Keratinocyte (primary cell): ENCODE data around the gene ETV3. TPM values are rescaled to one million over a fixed set of nuclear protein-coding genes. Genes with fewer than 3 reads are reported as not detected.

Source experiments
- DNase-seq: peaks from one replicate; pipeline ENCODE4 v3.0.0-alpha.2; 2011; ENCODE audit warnings: low read depth, missing footprints, low spot score
- FAIRE-seq: peaks from 2 replicates; lab custom pipeline; 2011; peaks lifted over from hg19 to GRCh38; lab: Jason Lieb, UNC
- H2AFZ ChIP-seq: 2 replicates; pipeline ENCODE4 v1.6.0; 2012; ENCODE audit warnings: low read length, control low read depth, inconsistent platforms; ENCODE audit not compliant: control insufficient read depth
- H3K27ac ChIP-seq: 2 replicates; pipeline ENCODE4 v1.5.1; 2011; ENCODE audit warnings: low read length; ENCODE audit not compliant: control insufficient read depth, insufficient read depth
- H3K27me3 ChIP-seq: 3 replicates; pipeline ENCODE4 v1.6.0; 2011; ENCODE audit warnings: low read length; ENCODE audit not compliant: control insufficient read depth, insufficient read depth; ENCODE audit errors: extremely low read depth
- H3K36me3 ChIP-seq, 2 experiments: 2 replicates in 1 of 2; 3 replicates in 1 of 2; pipeline ENCODE4 v1.5.1; 2011; ENCODE audit warnings: low read length in 2 of 2, mild to moderate bottlenecking in 1 of 2; ENCODE audit not compliant: control insufficient read depth in 2 of 2, insufficient read depth in 2 of 2; ENCODE audit errors: extremely low read depth in 1 of 2
- H3K4me1 ChIP-seq: 3 replicates; pipeline ENCODE4 v1.5.1; 2011; ENCODE audit warnings: low read length; ENCODE audit not compliant: control insufficient read depth, insufficient read depth; ENCODE audit errors: extremely low read depth
- H3K4me2 ChIP-seq: 3 replicates; pipeline ENCODE4 v1.6.0; 2011; ENCODE audit warnings: low read depth, low read length; ENCODE audit not compliant: control insufficient read depth, insufficient read depth; ENCODE audit errors: extremely low read depth
- H3K4me3 ChIP-seq, 3 experiments: fragments of 200-600 bp in 1 of 3; sonication (generic) in 1 of 3; 2 replicates in 2 of 3; 3 replicates in 1 of 3; pipeline ENCODE4 v1.5.1; 2011 to 2016; ENCODE audit warnings: low read length in 3 of 3, mild to moderate bottlenecking in 3 of 3, control low read depth in 2 of 3, inconsistent platforms in 1 of 3, low read depth in 1 of 3, mixed read lengths in 1 of 3, mixed run types in 1 of 3, moderate library complexity in 1 of 3; ENCODE audit not compliant: control insufficient read depth in 2 of 3, insufficient read depth in 2 of 3; ENCODE audit errors: extremely low read depth in 1 of 3
- H3K79me2 ChIP-seq: 2 replicates; pipeline ENCODE4 v1.6.0; 2012; ENCODE audit warnings: low read length; ENCODE audit not compliant: control insufficient read depth, insufficient read depth
- H3K9ac ChIP-seq: 3 replicates; pipeline ENCODE4 v1.6.0; 2011; ENCODE audit warnings: low read length; ENCODE audit not compliant: control insufficient read depth, insufficient read depth; ENCODE audit errors: extremely low read depth
- H3K9me1 ChIP-seq: 3 replicates; pipeline ENCODE4 v1.6.0; 2011; ENCODE audit warnings: low read length; ENCODE audit not compliant: control insufficient read depth, insufficient read depth; ENCODE audit errors: extremely low read depth
- H3K9me3 ChIP-seq: 2 replicates; pipeline ENCODE4 v1.5.1; 2012; ENCODE audit warnings: low read depth, low read length; ENCODE audit not compliant: control insufficient read depth
- H4K20me1 ChIP-seq: 3 replicates; pipeline ENCODE4 v1.6.0; 2011; ENCODE audit warnings: low read length; ENCODE audit not compliant: control insufficient read depth, insufficient read depth; ENCODE audit errors: extremely low read depth
- EZH2 ChIP-seq: IDR thresholded peaks from one replicate; pipeline ENCODE4 v1.6.1; 2012; ENCODE audit warnings: inconsistent platforms, mild to moderate bottlenecking, low read length, moderate library complexity
- dilution Hi-C: fragments of 300-500 bp; cut with MboI; formaldehyde crosslinking; loops from one replicate; pipeline ENCODE4 v1.7.0; 2020; ENCODE audit warnings: low sequenced_read_pairs; ENCODE audit not compliant: extremely low pct_ligation_motif_present
- polyA plus RNA-seq, 5 experiments: library from polyadenylated mRNA; depleted of rRNA in 3 of 5; stranded (reverse) in 3 of 5; stranded (forward) in 1 of 5; unstranded in 1 of 5; fragments of >200 nt; gene quantifications; 1 replicate in 1 of 5; 2 replicates in 3 of 5; 3 replicates in 1 of 5; pipeline versions ENCODE4 v1.2.1 to v1.2.3, GENCODE V29; 2011 to 2012; ENCODE audit warnings: missing spikeins in 2 of 5, low read depth in 1 of 5, low replicate concordance in 1 of 5
- TF ChIP-seq, protein P1 (sequence below), 3 experiments: IDR thresholded peaks in 1 of 3; conservative IDR thresholded peaks in 1 of 3; optimal IDR thresholded peaks in 1 of 3; 2 replicates in 2 of 3; 3 replicates in 1 of 3; pipeline versions ENCODE3 to v1.5.1; 2011; ENCODE audit warnings: low read length in 3 of 3, mild to moderate bottlenecking in 3 of 3, moderate library complexity in 2 of 3, control low read depth in 1 of 3, inconsistent platforms in 1 of 3; ENCODE audit not compliant: insufficient read depth in 2 of 3; ENCODE audit errors: extremely low read depth in 1 of 3

The ETV3 gene
- polyA plus RNA-seq, 1 donor (not counting 4 experiments of a cell fraction or from before 2014, with no cell fraction given) = 22.3 TPM

DNA sequence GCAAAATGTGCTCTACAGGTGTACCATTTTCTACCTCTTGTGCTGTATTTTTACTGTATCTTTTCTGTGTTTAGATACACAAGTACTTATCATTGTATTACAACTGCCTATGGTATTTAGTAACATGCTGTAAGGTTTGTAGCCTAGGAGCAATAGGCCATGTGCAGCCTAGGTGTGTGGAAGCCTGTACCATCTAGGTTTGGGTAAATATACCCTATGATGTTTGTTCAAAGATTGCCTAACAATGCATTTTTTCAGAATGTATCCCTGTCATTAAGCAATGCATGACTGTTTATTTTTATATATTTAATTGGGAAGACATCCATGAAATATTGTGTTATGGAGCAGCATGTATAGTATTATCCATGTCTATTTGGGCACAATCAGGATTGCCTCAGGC is 49.6 kb downstream of the ETV3 start:
- no peaks in the 10 kb centered on the region for H3K36me3 ChIP-seq
- H3K27ac ChIP-seq = no peak overlapping the region
- DNase-seq (no peak), FAIRE-seq (no peak)
- dilution Hi-C loops = no loop called here
- no peaks in the 10 kb centered on the region for H3K9me1 ChIP-seq
- no peak overlapping the region for H3K4me3 ChIP-seq
- no peaks in the 10 kb centered on the region for H4K20me1 ChIP-seq
- H3K9ac ChIP-seq = no peak overlapping the region
- no peak overlapping the region for H2AFZ ChIP-seq
- H3K4me1 ChIP-seq = peaks cover 3% of the 10 kb centered on the region
- H3K27me3 ChIP-seq = no peaks in the 10 kb centered on the region
- no peaks in the 10 kb centered on the region for H3K9me3 ChIP-seq
- no peak overlapping the region for H3K4me2 ChIP-seq
- TF ChIP-seq EZH2 = no peak
- no peaks in the 10 kb centered on the region for H3K79me2 ChIP-seq

DNA sequence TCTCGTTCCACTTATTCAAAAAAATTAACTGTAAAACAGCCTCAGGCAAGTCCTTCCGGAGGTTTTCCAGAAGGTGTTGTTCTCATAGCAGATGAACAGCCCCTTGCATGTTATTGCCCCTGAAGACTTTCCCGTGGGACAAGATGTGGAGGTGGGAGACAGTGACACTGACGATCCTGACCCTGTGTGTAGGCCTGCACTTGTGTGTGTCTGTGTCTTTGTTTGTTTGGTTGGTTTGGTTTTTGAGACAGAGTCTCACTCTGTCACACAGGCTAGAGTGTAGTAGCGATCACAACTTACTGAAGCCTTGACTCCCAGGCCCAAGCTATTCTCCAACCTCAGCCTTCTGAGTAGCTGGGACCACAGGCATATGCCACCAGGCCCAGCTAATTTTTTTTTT is 51.2 kb downstream of the ETV3 start:
- Histone ChIP-seq H3K4me3 (no peak overlapping the region), H3K4me1 (peaks cover 3% of the 10 kb centered on the region), H3K79me2 (no peaks in the 10 kb centered on the region), H3K9me1 (no peaks in the 10 kb centered on the region), H3K9me3 (no peaks in the 10 kb centered on the region), H3K9ac (no peak overlapping the region), H3K27me3 (no peaks in the 10 kb centered on the region), H4K20me1 (no peaks in the 10 kb centered on the region), H3K4me2 (no peak overlapping the region), H2AFZ (no peak overlapping the region), H3K27ac (no peak overlapping the region), H3K36me3 (no peaks in the 10 kb centered on the region)
- no peak for DNase-seq
- TF ChIP-seq, protein P1, sequence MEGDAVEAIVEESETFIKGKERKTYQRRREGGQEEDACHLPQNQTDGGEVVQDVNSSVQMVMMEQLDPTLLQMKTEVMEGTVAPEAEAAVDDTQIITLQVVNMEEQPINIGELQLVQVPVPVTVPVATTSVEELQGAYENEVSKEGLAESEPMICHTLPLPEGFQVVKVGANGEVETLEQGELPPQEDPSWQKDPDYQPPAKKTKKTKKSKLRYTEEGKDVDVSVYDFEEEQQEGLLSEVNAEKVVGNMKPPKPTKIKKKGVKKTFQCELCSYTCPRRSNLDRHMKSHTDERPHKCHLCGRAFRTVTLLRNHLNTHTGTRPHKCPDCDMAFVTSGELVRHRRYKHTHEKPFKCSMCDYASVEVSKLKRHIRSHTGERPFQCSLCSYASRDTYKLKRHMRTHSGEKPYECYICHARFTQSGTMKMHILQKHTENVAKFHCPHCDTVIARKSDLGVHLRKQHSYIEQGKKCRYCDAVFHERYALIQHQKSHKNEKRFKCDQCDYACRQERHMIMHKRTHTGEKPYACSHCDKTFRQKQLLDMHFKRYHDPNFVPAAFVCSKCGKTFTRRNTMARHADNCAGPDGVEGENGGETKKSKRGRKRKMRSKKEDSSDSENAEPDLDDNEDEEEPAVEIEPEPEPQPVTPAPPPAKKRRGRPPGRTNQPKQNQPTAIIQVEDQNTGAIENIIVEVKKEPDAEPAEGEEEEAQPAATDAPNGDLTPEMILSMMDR (optimal IDR thresholded peaks at IDR 0.05 in 1 of 3, IDR thresholded peaks at IDR 0.05 in 1 of 3, conservative IDR thresholded peaks at IDR 0.05 in 1 of 3; ENCODE audit: extremely low read depth in 1 of 3, insufficient read depth in 2 of 3, low read length in 3 of 3) = no peak
- no peak for TF ChIP-seq EZH2
- dilution Hi-C loops = no loop called here
- no peak for FAIRE-seq

DNA sequence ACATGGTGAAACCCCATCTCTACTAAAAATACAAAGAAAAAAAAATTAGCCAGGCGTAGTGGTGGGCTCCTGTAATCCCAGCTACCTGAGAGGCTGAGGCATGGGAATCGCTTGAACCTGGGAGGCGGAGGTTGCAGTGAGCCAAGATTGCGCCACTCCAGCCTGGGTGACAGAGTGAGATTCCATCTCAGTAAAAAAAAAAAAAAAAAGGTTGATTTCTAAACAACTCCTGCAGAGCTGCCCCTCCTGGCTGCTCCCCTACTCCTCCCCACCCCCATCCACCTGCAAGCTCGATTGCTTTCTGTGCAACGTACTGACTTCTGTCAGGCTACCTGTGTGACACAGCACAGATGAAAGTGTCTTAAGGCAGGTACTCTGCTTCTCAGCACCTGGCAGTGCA is 51.9 kb downstream of the ETV3 start:
- Histone ChIP-seq H3K27me3 (no peaks in the 10 kb centered on the region), H3K27ac (no peak overlapping the region), H3K4me1 (peaks cover 3% of the 10 kb centered on the region), H4K20me1 (no peaks in the 10 kb centered on the region), H2AFZ (no peak overlapping the region), H3K9ac (no peak overlapping the region), H3K9me3 (no peaks in the 10 kb centered on the region), H3K4me2 (no peak overlapping the region), H3K79me2 (no peaks in the 10 kb centered on the region), H3K9me1 (no peaks in the 10 kb centered on the region), H3K4me3 (no peak overlapping the region), H3K36me3 (no peaks in the 10 kb centered on the region)
- dilution Hi-C loops = no loop called here
- FAIRE-seq (no peak), DNase-seq (no peak)
- no peak for TF ChIP-seq EZH2
- TF ChIP-seq, protein P1 (optimal IDR thresholded peaks at IDR 0.05 in 1 of 3, IDR thresholded peaks at IDR 0.05 in 1 of 3, conservative IDR thresholded peaks at IDR 0.05 in 1 of 3; ENCODE audit: extremely low read depth in 1 of 3, insufficient read depth in 2 of 3, low read length in 3 of 3) = no peak
